EH (cell line): ENCODE results near the gene COX19.
"Not testable (repeated sequence)": the region's sequence is repeated elsewhere in the genome, so short reads cannot be mapped to it uniquely, and the experiment has no call there.

Experiments used
- DNase-seq: peaks from one replicate; pipeline ENCODE4 v3.0.0-alpha.2; 2015; ENCODE audit warnings: low read depth

The COX19 gene

GRCh38 chr7:1010226-1010625 lies 34.9 kb upstream of the COX19 start:
- DNase-seq, result no peak

- DNase-seq, result no peak
Measured at GRCh38 chr7:1009747-1010146, 34.4 kb upstream of the COX19 start.

- no peak for DNase-seq
Measured at GRCh38 chr7:1008733-1009363, 33.5 kb upstream of the COX19 start.

- no peak for DNase-seq
Measured at GRCh38 chr7:1007901-1008300, 32.6 kb upstream of the COX19 start.

GRCh38 chr7:1005303-1005702 lies 30.0 kb upstream of the COX19 start:
- DNase-seq, result no peak

- DNase-seq, result no peak
Measured at GRCh38 chr7:1004018-1004852, 28.9 kb upstream of the COX19 start.

- not testable (repeated sequence) for DNase-seq
Measured at GRCh38 chr7:1002445-1002844, 27.1 kb upstream of the COX19 start.

GRCh38 chr7:1002026-1002425 lies 26.7 kb upstream of the COX19 start:
- DNase-seq, result not testable (repeated sequence)

- DNase-seq, result not testable (repeated sequence)
Measured at GRCh38 chr7:1001069-1001770, 25.9 kb upstream of the COX19 start.

GRCh38 chr7:999941-1000935 lies 24.9 kb upstream of the COX19 start:
- DNase-seq, result no peak

GRCh38 chr7:999149-999879 lies 24.0 kb upstream of the COX19 start:
- DNase-seq, result no peak

- DNase-seq, result no peak
Measured at GRCh38 chr7:997404-998395, 22.4 kb upstream of the COX19 start.

GRCh38 chr7:996079-996872 lies 20.9 kb upstream of the COX19 start:
- DNase-seq, result no peak

- DNase-seq, result no peak
Measured at GRCh38 chr7:995571-995970, 20.2 kb upstream of the COX19 start.

- DNase-seq, result no peak
Measured at GRCh38 chr7:994592-995308, 19.4 kb upstream of the COX19 start.

GRCh38 chr7:992709-993607 lies 17.6 kb upstream of the COX19 start:
- DNase-seq, result peak; percentile 95
